HG03139 (cell line): ENCODE data around the gene HOATZ.

Source experiments
- ATAC-seq: cut with Tn5 transposase; IDR thresholded peaks from one replicate; pipeline ENCODE4 v1.9.1; 2021; ENCODE audit not compliant: unreplicated experiment

Gene HOATZ

GRCh38 chr11:111548525-111548924, 33.9 kb downstream of the HOATZ start:
- ATAC-seq = no peak

GRCh38 chr11:111549196-111549868, 34.8 kb downstream of the HOATZ start:
- no peak for ATAC-seq

GRCh38 chr11:111549869-111550203, 35.3 kb downstream of the HOATZ start:
- ATAC-seq = no peak

GRCh38 chr11:111550258-111550657, 35.7 kb downstream of the HOATZ start:
- ATAC-seq = no peak

- no peak for ATAC-seq
Measured at GRCh38 chr11:111554532-111554931, 40.0 kb downstream of the HOATZ start.

- no peak for ATAC-seq
Measured at GRCh38 chr11:111555255-111555654, 40.7 kb downstream of the HOATZ start.

GRCh38 chr11:111557425-111558111, 43.0 kb downstream of the HOATZ start:
- ATAC-seq = no peak

GRCh38 chr11:111559800-111560464, 45.4 kb downstream of the HOATZ start:
- no peak for ATAC-seq

GRCh38 chr11:111560800-111561199, 46.2 kb downstream of the HOATZ start:
- no peak for ATAC-seq

- ATAC-seq = no peak
Measured at GRCh38 chr11:111561306-111561705, 46.7 kb downstream of the HOATZ start.

- no peak for ATAC-seq
Measured at GRCh38 chr11:111561791-111562325, 47.3 kb downstream of the HOATZ start.

GRCh38 chr11:111562692-111563389, 48.3 kb downstream of the HOATZ start:
- no peak for ATAC-seq

- ATAC-seq = no peak
Measured at GRCh38 chr11:111565114-111565720, 50.6 kb downstream of the HOATZ start.

- ATAC-seq = no peak
Measured at GRCh38 chr11:111566324-111566723, 51.7 kb downstream of the HOATZ start.

GRCh38 chr11:111569476-111569875, 54.9 kb downstream of the HOATZ start:
- ATAC-seq = no peak

GRCh38 chr11:111570796-111571195, 56.2 kb downstream of the HOATZ start:
- ATAC-seq = no peak

GRCh38 chr11:111571829-111572501, 57.4 kb downstream of the HOATZ start:
- no peak for ATAC-seq

- ATAC-seq = no peak
Measured at GRCh38 chr11:111572581-111572980, 58.0 kb downstream of the HOATZ start.

GRCh38 chr11:111573821-111574249, 59.3 kb downstream of the HOATZ start:
- ATAC-seq = no peak
